Lower leg skin (tissue), 3 donors: ENCODE measurements around the gene ORC4.

Experiments used
- CTCF ChIP-seq, 3 donors: fragments of 450-650 bp; IDR thresholded peaks; one replicate each; pipeline ENCODE4 v1.5.1; 2016; ENCODE audit warnings: antibody characterized with exemption in 3 of 3, mild to moderate bottlenecking in 3 of 3, moderate library complexity in 2 of 3
- POLR2A ChIP-seq, 2 donors: fragments of 450-650 bp; IDR thresholded peaks; one replicate each; pipeline ENCODE4 v1.6.1; 2016 to 2017; ENCODE audit warnings: antibody characterized with exemption in 2 of 2, mild to moderate bottlenecking in 1 of 2, moderate library complexity in 1 of 2

- no peak for TF ChIP-seq CTCF (IDR thresholded peaks at IDR 0.05)
- TF ChIP-seq POLR2A (IDR thresholded peaks at IDR 0.05): no peak
These were observed 42.9 kb downstream of the ORC4 start for GRCh38 chr2:147977679-147978078.
